ENCODE data around the gene SOS1. TPM values are rescaled to one million over a fixed set of nuclear protein-coding genes. Genes with fewer than 3 reads are reported as not detected.

The SOS1 gene
- total RNA-seq, 1 donor from 2014 or later: 20.6 TPM

GRCh38 chr2:39013871-39014270 lies 107.0 kb downstream of the SOS1 start:
- H3K27me3 ChIP-seq (ENCODE audit: low read depth): no peaks in the 10 kb centered on the region
- no peak overlapping the region for H3K4me3 ChIP-seq
- intact Hi-C loops (cut with micrococcal nuclease): no loop called here
- no peak for DNase-seq
- no peak overlapping the region for H3K27ac ChIP-seq (replicated peaks)
- H3K36me3 ChIP-seq: peaks cover 44% of the 10 kb centered on the region
- H3K4me1 ChIP-seq: peaks cover 21% of the 10 kb centered on the region
- H3K9me3 ChIP-seq (replicated peaks): no peaks in the 10 kb centered on the region
- no peak for TF ChIP-seq CTCF (IDR thresholded peaks at IDR 0.05; ENCODE audit: borderline replicate concordance)

GRCh38 chr2:39008665-39009064 lies 112.2 kb downstream of the SOS1 start:
- H3K27ac ChIP-seq (replicated peaks): no peak overlapping the region
- peaks cover 85% of the 10 kb centered on the region for H3K36me3 ChIP-seq
- peaks cover 6% of the 10 kb centered on the region for H3K4me1 ChIP-seq
- no peak overlapping the region for H3K4me3 ChIP-seq
- DNase-seq: no peak
- no peaks in the 10 kb centered on the region for H3K27me3 ChIP-seq (ENCODE audit: low read depth)
- no peaks in the 10 kb centered on the region for H3K9me3 ChIP-seq (replicated peaks)
- intact Hi-C loops (cut with micrococcal nuclease): no loop called here
- TF ChIP-seq CTCF (IDR thresholded peaks at IDR 0.05; ENCODE audit: borderline replicate concordance): no peak

GRCh38 chr2:39007875-39008504 lies 112.9 kb downstream of the SOS1 start:
- peaks cover 81% of the 10 kb centered on the region for H3K36me3 ChIP-seq
- no peaks in the 10 kb centered on the region for H3K9me3 ChIP-seq (replicated peaks)
- H3K27ac ChIP-seq (replicated peaks): no peak overlapping the region
- intact Hi-C loops (cut with micrococcal nuclease): no loop called here
- no peak overlapping the region for H3K4me3 ChIP-seq
- DNase-seq: no peak
- no peaks in the 10 kb centered on the region for H3K27me3 ChIP-seq (ENCODE audit: low read depth)
- peaks cover 6% of the 10 kb centered on the region for H3K4me1 ChIP-seq
- TF ChIP-seq CTCF (IDR thresholded peaks at IDR 0.05; ENCODE audit: borderline replicate concordance): no peak

- DNase-seq: no peak
- H3K27ac ChIP-seq (replicated peaks): peak overlapping the region; percentile 29
- peaks cover 70% of the 10 kb centered on the region for H3K36me3 ChIP-seq
- no peaks in the 10 kb centered on the region for H3K27me3 ChIP-seq (ENCODE audit: low read depth)
- intact Hi-C loops (cut with micrococcal nuclease): no loop called here
- no peaks in the 10 kb centered on the region for H3K9me3 ChIP-seq (replicated peaks)
- no peak overlapping the region for H3K4me3 ChIP-seq
- H3K4me1 ChIP-seq: peaks cover 22% of the 10 kb centered on the region
- TF ChIP-seq CTCF (IDR thresholded peaks at IDR 0.05; ENCODE audit: borderline replicate concordance): no peak
These were observed 120.3 kb downstream of the SOS1 start for GRCh38 chr2:39000552-39000951.

GRCh38 chr2:38997781-38998180 lies 123.1 kb downstream of the SOS1 start:
- TF ChIP-seq CTCF (IDR thresholded peaks at IDR 0.05; ENCODE audit: borderline replicate concordance): no peak
- H3K27me3 ChIP-seq (ENCODE audit: low read depth): no peaks in the 10 kb centered on the region
- H3K4me3 ChIP-seq: no peak overlapping the region
- H3K4me1 ChIP-seq: peaks cover 16% of the 10 kb centered on the region
- intact Hi-C loops (cut with micrococcal nuclease): no loop called here
- H3K36me3 ChIP-seq: peaks cover 81% of the 10 kb centered on the region
- no peak for DNase-seq
- no peaks in the 10 kb centered on the region for H3K9me3 ChIP-seq (replicated peaks)
- no peak overlapping the region for H3K27ac ChIP-seq (replicated peaks)
